Measurements from ENCODE around the gene RHO. TPM values are rescaled to one million over a fixed set of nuclear protein-coding genes. Genes with fewer than 3 reads are reported as not detected.

RHO gene
- total RNA-seq, 1 experiment from 2014 or later: not detected

GRCh38 chr3:129579991-129580390 is 51.6 kb downstream of the RHO start:
- no peak overlapping the region for H3K27ac Mint-ChIP-seq (ENCODE audit: low read depth, unreplicated experiment)
- H3K27me3 Mint-ChIP-seq (ENCODE audit: insufficient read depth, unreplicated experiment): no peaks in the 10 kb centered on the region
- no peak for DNase-seq (ENCODE audit: unreplicated experiment)
- ChIA-PET CTCF (no interaction called here), POLR2A (no interaction called here)
- H3K4me3 Mint-ChIP-seq (ENCODE audit: unreplicated experiment): no peak overlapping the region
- H3K9me3 Mint-ChIP-seq (ENCODE audit: unreplicated experiment): no peaks in the 10 kb centered on the region
- no peaks in the 10 kb centered on the region for H3K36me3 Mint-ChIP-seq (ENCODE audit: insufficient read depth, unreplicated experiment)
- H3K4me1 Mint-ChIP-seq (ENCODE audit: insufficient read depth, unreplicated experiment): no peaks in the 10 kb centered on the region
- intact Hi-C loops (cut with micrococcal nuclease): no loop called here
- BruUV-seq (replicated peaks): no TSS peak
- TF ChIP-seq CTCF (IDR thresholded peaks at IDR 0.05; ENCODE audit: unreplicated experiment): no peak

DNA sequence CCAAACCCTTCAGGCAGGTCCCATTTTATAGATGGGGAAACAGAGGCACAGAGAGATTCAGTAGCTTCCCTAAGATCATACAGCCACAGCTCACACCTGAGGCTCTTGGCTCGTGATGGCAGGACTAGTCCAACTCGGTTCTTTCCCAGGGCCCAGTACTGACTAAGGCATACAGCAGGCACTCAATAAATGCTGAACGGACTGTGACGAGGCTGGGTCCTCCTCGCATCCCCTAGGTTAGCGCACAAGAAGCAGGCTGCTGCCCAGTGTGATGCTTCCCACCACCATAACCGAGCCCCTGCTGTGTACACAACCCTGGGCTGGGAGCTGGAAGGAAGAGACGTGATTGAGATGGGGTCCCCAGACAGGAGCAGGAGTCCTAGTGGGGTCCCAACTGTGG is 53.2 kb downstream of the RHO start:
- intact Hi-C loops (cut with micrococcal nuclease): no loop called here
- no peaks in the 10 kb centered on the region for H3K9me3 Mint-ChIP-seq (ENCODE audit: unreplicated experiment)
- CTCF ChIA-PET: interaction anchor here (0.5 kb wide), 1 partner anchor 96 kb away, joined by 4 read pairs; no protein-coding TSS in a partner anchor
- no peak for DNase-seq (ENCODE audit: unreplicated experiment)
- POLR2A ChIA-PET: no interaction called here
- BruUV-seq (replicated peaks): no TSS peak
- no peak overlapping the region for H3K4me3 Mint-ChIP-seq (ENCODE audit: unreplicated experiment)
- no peaks in the 10 kb centered on the region for H3K27me3 Mint-ChIP-seq (ENCODE audit: insufficient read depth, unreplicated experiment)
- H3K36me3 Mint-ChIP-seq (ENCODE audit: insufficient read depth, unreplicated experiment): no peaks in the 10 kb centered on the region
- H3K27ac Mint-ChIP-seq (ENCODE audit: low read depth, unreplicated experiment): no peak overlapping the region
- no peak for TF ChIP-seq CTCF (IDR thresholded peaks at IDR 0.05; ENCODE audit: unreplicated experiment)
- peaks cover 6% of the 10 kb centered on the region for H3K4me1 Mint-ChIP-seq (ENCODE audit: insufficient read depth, unreplicated experiment)

GRCh38 chr3:129582799-129583198 is 54.4 kb downstream of the RHO start:
- Mint-ChIP-seq H3K36me3 (ENCODE audit: insufficient read depth, unreplicated experiment) (no peaks in the 10 kb centered on the region), H3K4me3 (ENCODE audit: unreplicated experiment) (no peak overlapping the region), H3K9me3 (ENCODE audit: unreplicated experiment) (no peaks in the 10 kb centered on the region), H3K27me3 (ENCODE audit: insufficient read depth, unreplicated experiment) (no peaks in the 10 kb centered on the region), H3K27ac (ENCODE audit: low read depth, unreplicated experiment) (no peak overlapping the region), H3K4me1 (ENCODE audit: insufficient read depth, unreplicated experiment) (peaks cover 6% of the 10 kb centered on the region)
- no peak for TF ChIP-seq CTCF (IDR thresholded peaks at IDR 0.05; ENCODE audit: unreplicated experiment)
- DNase-seq (ENCODE audit: unreplicated experiment): no peak
- ChIA-PET CTCF (no interaction called here), POLR2A (no interaction called here)
- intact Hi-C loops (cut with micrococcal nuclease): no loop called here
- no TSS peak for BruUV-seq (replicated peaks)

GRCh38 chr3:129583289-129583688 is 54.9 kb downstream of the RHO start:
- no TSS peak for BruUV-seq (replicated peaks)
- Mint-ChIP-seq H3K4me3 (ENCODE audit: unreplicated experiment) (no peak overlapping the region), H3K4me1 (ENCODE audit: insufficient read depth, unreplicated experiment) (peaks cover 6% of the 10 kb centered on the region), H3K36me3 (ENCODE audit: insufficient read depth, unreplicated experiment) (no peaks in the 10 kb centered on the region), H3K27me3 (ENCODE audit: insufficient read depth, unreplicated experiment) (no peaks in the 10 kb centered on the region), H3K27ac (ENCODE audit: low read depth, unreplicated experiment) (no peak overlapping the region), H3K9me3 (ENCODE audit: unreplicated experiment) (no peaks in the 10 kb centered on the region)
- intact Hi-C loops (cut with micrococcal nuclease): no loop called here
- POLR2A ChIA-PET: no interaction called here
- DNase-seq (ENCODE audit: unreplicated experiment): no peak
- TF ChIP-seq CTCF (IDR thresholded peaks at IDR 0.05; ENCODE audit: unreplicated experiment): no peak
- CTCF ChIA-PET: no interaction called here
